ENCODE data around the gene RABGAP1. TPM values are rescaled to one million over a fixed set of nuclear protein-coding genes. Genes with fewer than 3 reads are reported as not detected.
A peak's percentile ranks its signal among the peaks of the same experiment; 100 is the strongest.

RABGAP1 gene
- polyA plus RNA-seq, 1 of the 3 experiments (the other 2 are of a cell fraction), result 20.2 TPM

DNA sequence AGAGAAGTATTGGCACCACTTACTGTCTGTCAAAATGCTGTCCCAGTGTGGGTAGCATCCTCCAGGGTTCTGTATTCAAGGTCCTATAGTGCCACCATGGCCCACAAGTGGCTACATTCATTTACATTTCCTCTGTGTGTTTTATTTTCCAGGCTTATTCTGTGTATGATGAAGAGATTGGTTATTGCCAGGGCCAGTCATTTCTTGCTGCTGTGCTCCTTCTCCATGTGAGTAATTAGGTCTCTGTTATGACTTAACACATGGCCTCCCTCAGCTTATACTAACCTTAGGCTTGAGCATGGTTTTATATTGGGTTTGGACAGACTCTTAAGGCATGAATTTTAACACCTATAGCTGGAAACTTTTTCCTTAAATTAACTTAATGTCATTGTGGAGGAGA is 129.4 kb downstream of the RABGAP1 start (continued):
- TF ChIP-seq, protein P1, sequence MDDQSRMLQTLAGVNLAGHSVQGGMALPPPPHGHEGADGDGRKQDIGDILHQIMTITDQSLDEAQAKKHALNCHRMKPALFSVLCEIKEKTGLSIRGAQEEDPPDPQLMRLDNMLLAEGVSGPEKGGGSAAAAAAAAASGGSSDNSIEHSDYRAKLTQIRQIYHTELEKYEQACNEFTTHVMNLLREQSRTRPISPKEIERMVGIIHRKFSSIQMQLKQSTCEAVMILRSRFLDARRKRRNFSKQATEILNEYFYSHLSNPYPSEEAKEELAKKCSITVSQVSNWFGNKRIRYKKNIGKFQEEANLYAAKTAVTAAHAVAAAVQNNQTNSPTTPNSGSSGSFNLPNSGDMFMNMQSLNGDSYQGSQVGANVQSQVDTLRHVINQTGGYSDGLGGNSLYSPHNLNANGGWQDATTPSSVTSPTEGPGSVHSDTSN (IDR thresholded peaks at IDR 0.05), result no peak
- TF ChIP-seq, protein P2, sequence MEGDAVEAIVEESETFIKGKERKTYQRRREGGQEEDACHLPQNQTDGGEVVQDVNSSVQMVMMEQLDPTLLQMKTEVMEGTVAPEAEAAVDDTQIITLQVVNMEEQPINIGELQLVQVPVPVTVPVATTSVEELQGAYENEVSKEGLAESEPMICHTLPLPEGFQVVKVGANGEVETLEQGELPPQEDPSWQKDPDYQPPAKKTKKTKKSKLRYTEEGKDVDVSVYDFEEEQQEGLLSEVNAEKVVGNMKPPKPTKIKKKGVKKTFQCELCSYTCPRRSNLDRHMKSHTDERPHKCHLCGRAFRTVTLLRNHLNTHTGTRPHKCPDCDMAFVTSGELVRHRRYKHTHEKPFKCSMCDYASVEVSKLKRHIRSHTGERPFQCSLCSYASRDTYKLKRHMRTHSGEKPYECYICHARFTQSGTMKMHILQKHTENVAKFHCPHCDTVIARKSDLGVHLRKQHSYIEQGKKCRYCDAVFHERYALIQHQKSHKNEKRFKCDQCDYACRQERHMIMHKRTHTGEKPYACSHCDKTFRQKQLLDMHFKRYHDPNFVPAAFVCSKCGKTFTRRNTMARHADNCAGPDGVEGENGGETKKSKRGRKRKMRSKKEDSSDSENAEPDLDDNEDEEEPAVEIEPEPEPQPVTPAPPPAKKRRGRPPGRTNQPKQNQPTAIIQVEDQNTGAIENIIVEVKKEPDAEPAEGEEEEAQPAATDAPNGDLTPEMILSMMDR (IDR thresholded peaks at IDR 0.05), result no peak
- no peak for TF ChIP-seq POLR2AphosphoS5 (IDR thresholded peaks at IDR 0.05; ENCODE audit: low read depth, low read length)
- no peak for TF ChIP-seq TCF12 (IDR thresholded peaks at IDR 0.05)
- TF ChIP-seq, protein P3, sequence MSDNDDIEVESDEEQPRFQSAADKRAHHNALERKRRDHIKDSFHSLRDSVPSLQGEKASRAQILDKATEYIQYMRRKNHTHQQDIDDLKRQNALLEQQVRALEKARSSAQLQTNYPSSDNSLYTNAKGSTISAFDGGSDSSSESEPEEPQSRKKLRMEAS (IDR thresholded peaks at IDR 0.05; ENCODE audit: low read depth), result no peak
- no peak for TF ChIP-seq EZH2phosphoT487 (IDR thresholded peaks at IDR 0.05; ENCODE audit: borderline replicate concordance, low read depth)
- no peak for TF ChIP-seq EP300 (IDR thresholded peaks at IDR 0.05; ENCODE audit: borderline replicate concordance in 1 of 2, low read depth in 1 of 2, low read length in 1 of 2)
- TF ChIP-seq FOXM1 (IDR thresholded peaks at IDR 0.05; ENCODE audit: low read depth), result no peak
- TF ChIP-seq RXRA (IDR thresholded peaks at IDR 0.05; ENCODE audit: borderline replicate concordance, low read depth), result no peak
- TF ChIP-seq, protein P4, sequence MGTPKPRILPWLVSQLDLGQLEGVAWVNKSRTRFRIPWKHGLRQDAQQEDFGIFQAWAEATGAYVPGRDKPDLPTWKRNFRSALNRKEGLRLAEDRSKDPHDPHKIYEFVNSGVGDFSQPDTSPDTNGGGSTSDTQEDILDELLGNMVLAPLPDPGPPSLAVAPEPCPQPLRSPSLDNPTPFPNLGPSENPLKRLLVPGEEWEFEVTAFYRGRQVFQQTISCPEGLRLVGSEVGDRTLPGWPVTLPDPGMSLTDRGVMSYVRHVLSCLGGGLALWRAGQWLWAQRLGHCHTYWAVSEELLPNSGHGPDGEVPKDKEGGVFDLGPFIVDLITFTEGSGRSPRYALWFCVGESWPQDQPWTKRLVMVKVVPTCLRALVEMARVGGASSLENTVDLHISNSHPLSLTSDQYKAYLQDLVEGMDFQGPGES (IDR thresholded peaks at IDR 0.05; ENCODE audit: low read depth, low read length), result no peak
- TF ChIP-seq RFX5 (IDR thresholded peaks at IDR 0.05; ENCODE audit: low read length), result no peak
- TF ChIP-seq NFIC (IDR thresholded peaks at IDR 0.05; ENCODE audit: borderline replicate concordance), result no peak
- TF ChIP-seq RCOR1 (IDR thresholded peaks at IDR 0.05; ENCODE audit: low read length), result no peak

DNA sequence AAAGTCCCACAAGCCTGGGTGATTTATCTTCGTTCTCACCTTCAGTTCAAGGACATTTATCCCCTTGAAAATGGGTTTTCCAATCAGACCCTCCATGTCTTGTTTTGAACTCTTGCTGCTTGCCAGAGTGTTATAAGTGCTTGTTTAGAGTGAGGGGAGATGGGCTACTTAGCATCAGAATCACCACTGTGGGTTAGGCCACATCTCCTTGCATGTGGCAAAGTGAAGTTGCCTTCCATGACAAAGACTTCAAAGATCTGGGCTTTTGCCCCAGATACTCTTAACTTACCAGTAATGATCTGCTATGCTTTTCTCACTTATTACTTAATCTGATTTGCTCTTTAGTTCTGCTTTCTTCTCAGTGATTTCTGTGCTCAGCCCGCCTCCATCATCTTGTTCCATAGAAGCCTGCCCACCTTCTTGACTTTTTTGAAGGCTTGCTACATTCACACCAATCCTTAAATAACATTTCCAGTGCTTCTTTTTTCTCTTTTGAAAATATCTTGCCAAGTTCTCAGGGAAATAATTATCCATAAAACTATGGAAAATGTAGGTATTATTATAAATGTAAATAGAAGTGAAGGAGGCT is 131.7 kb downstream of the RABGAP1 start:
- no peak for DNase-seq
- TF ChIP-seq YY1 (IDR thresholded peaks at IDR 0.05; ENCODE audit: low read depth) (no peak), NFIC (IDR thresholded peaks at IDR 0.05; ENCODE audit: borderline replicate concordance) (no peak), TAF1 (IDR thresholded peaks at IDR 0.05; ENCODE audit: borderline replicate concordance, low read depth, low read length) (no peak), SMC3 (IDR thresholded peaks at IDR 0.05; ENCODE audit: low read depth, low read length) (no peak), JUND (IDR thresholded peaks at IDR 0.05) (no peak), NRF1 (IDR thresholded peaks at IDR 0.05; ENCODE audit: low read depth, low read length) (no peak), FOXM1 (IDR thresholded peaks at IDR 0.05; ENCODE audit: low read depth) (no peak), GABPA (IDR thresholded peaks at IDR 0.05; ENCODE audit: low read depth) (no peak), FOSL2 (IDR thresholded peaks at IDR 0.05; ENCODE audit: borderline replicate concordance, low read depth) (no peak), RFX5 (IDR thresholded peaks at IDR 0.05; ENCODE audit: low read length) (no peak), FOXJ3 (CRISPR knock-in tag; IDR thresholded peaks at IDR 0.05) (no peak)
- TF ChIP-seq, protein P5, sequence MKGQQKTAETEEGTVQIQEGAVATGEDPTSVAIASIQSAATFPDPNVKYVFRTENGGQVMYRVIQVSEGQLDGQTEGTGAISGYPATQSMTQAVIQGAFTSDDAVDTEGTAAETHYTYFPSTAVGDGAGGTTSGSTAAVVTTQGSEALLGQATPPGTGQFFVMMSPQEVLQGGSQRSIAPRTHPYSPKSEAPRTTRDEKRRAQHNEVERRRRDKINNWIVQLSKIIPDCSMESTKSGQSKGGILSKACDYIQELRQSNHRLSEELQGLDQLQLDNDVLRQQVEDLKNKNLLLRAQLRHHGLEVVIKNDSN (IDR thresholded peaks at IDR 0.05; ENCODE audit: borderline replicate concordance, low read depth), result no peak
- TF ChIP-seq, protein P4 (IDR thresholded peaks at IDR 0.05; ENCODE audit: low read depth, low read length), result no peak
- TF ChIP-seq, protein P3 (IDR thresholded peaks at IDR 0.05; ENCODE audit: low read depth), result no peak
- TF ChIP-seq, protein P2 (IDR thresholded peaks at IDR 0.05), result no peak
- 91% methylated on average over 2 of the region's 2 CpGs for WGBS (ENCODE audit: low lambda C conversion rate)
- H3K36me3 ChIP-seq (replicated peaks in 1 of 2; ENCODE audit: control insufficient read depth in 1 of 2, insufficient read depth in 2 of 2, low read length in 1 of 2), result peaks cover 37 to 62% of the 10 kb centered on the region in 2 experiments
- H3K4me1 ChIP-seq (ENCODE audit: control insufficient read depth in 1 of 2, insufficient read depth in 2 of 2, low read depth in 1 of 2, low read length in 1 of 2), result peaks cover 0 to 28% of the 10 kb centered on the region in 2 experiments
- H2AFZ ChIP-seq (ENCODE audit: low read depth), result no peak overlapping the region
- no peak overlapping the region for H3K4me2 ChIP-seq
- H3K9me3 ChIP-seq, result no peaks in the 10 kb centered on the region
- peak overlapping the region; percentile 75 to 79; a peak in 3 of 4 replicates for H3K27ac ChIP-seq (ENCODE audit: low read depth in 2 of 2, low read length in 1 of 2)
- POLR2A ChIA-PET, result no interaction called here
- peaks cover 27% of the 10 kb centered on the region for H3F3A ChIP-seq (replicated peaks; ENCODE audit: insufficient read depth)
- H3K9ac ChIP-seq, result no peak overlapping the region
- CTCF ChIA-PET, result interaction anchor here (0.9 to 5.9 kb wide), 4 partner anchors 10 to 305 kb away, joined by 3 to 37 read pairs (median 4); no protein-coding TSS in a partner anchor
- H3K4me3 ChIP-seq (ENCODE audit: low read depth in 2 of 2, low read length in 1 of 2), result no peak overlapping the region
- no peaks in the 10 kb centered on the region for H3K27me3 ChIP-seq (ENCODE audit: insufficient read depth)
- no peaks in the 10 kb centered on the region for H3K79me2 ChIP-seq (ENCODE audit: insufficient read depth)
- H3K9me2 ChIP-seq, result no peaks in the 10 kb centered on the region
- H4K20me1 ChIP-seq (ENCODE audit: insufficient read depth), result no peaks in the 10 kb centered on the region
